H1 (cell line): ENCODE results near the gene TMEM14B. TPM values are rescaled to one million over a fixed set of nuclear protein-coding genes. Genes with fewer than 3 reads are reported as not detected.
A peak's percentile ranks its signal among the peaks of the same experiment; 100 is the strongest.

Experiments used
- CTCF ChIA-PET: fragments of 300-600 bp; sonication (Branson Sonifier 250); formaldehyde crosslinking; loops from one replicate; lab custom pipeline; 2021; ENCODE audit not compliant: partially characterized antibody; lab: Charles Lee
- POLR2A ChIA-PET: fragments of 300-600 bp; sonication (Branson Sonifier 250); formaldehyde crosslinking; loops from one replicate; lab custom pipeline; 2021; ENCODE audit warnings: inconsistent platforms; ENCODE audit not compliant: partially characterized antibody; lab: Charles Lee
- DNase-seq, 2 experiments: peaks; one replicate each; pipeline versions ENCODE4 v3.0.0 to v3.0.0-alpha.2; 2010 to 2022; ENCODE audit warnings: low spot score in 2 of 2, low read depth in 1 of 2, mixed read lengths in 1 of 2
- FAIRE-seq: peaks from 2 replicates; lab custom pipeline; 2011; peaks lifted over from hg19 to GRCh38; lab: Jason Lieb, UNC
- H2AFZ ChIP-seq: 2 replicates; pipeline ENCODE4 v1.8.1; 2012; ENCODE audit warnings: low read length, inconsistent platforms
- H2AK5ac ChIP-seq: 2 replicates; pipeline ENCODE4 v1.6.1; 2013; ENCODE audit warnings: low read depth, low read length
- H2BK120ac ChIP-seq: replicated peaks from 2 replicates; pipeline ENCODE3; 2013; ENCODE audit warnings: low read depth, low read length, inconsistent platforms
- H2BK12ac ChIP-seq: 2 replicates; pipeline ENCODE4 v1.6.1; 2013; ENCODE audit warnings: low read depth, low read length
- H2BK15ac ChIP-seq: 2 replicates; pipeline ENCODE4 v1.6.1; 2013; ENCODE audit warnings: low read length
- H2BK20ac ChIP-seq: 2 replicates; pipeline ENCODE4 v1.6.1; 2013; ENCODE audit warnings: low read length
- H2BK5ac ChIP-seq: 2 replicates; pipeline ENCODE4 v1.6.1; 2013; ENCODE audit warnings: low read depth, low read length
- H3K14ac ChIP-seq: 2 replicates; pipeline ENCODE4 v1.6.1; 2013; ENCODE audit warnings: inconsistent platforms; ENCODE audit not compliant: insufficient read length
- H3K18ac ChIP-seq: 2 replicates; pipeline ENCODE4 v1.6.1; 2013; ENCODE audit warnings: low read length; ENCODE audit errors: extremely low read depth
- H3K23ac ChIP-seq: 2 replicates; pipeline ENCODE4 v1.6.1; 2013; ENCODE audit warnings: inconsistent platforms; ENCODE audit not compliant: insufficient read length
- H3K23me2 ChIP-seq: 2 replicates; pipeline ENCODE4 v1.6.1; 2013; ENCODE audit warnings: low read depth, low read length
- H3K27ac ChIP-seq: 2 replicates; pipeline ENCODE4 v1.6.1; 2011; ENCODE audit warnings: low read depth, low read length, inconsistent platforms
- H3K27me3 ChIP-seq, 4 experiments: replicated peaks in 1 of 4; 1 replicate in 1 of 4; 2 replicates in 3 of 4; pipeline versions ENCODE4 v1.6.1 to v1.8.1; 2011 to 2013; ENCODE audit warnings: low read length in 3 of 4, mild to moderate bottlenecking in 3 of 4, inconsistent platforms in 2 of 4, mixed read lengths in 2 of 4, moderate library complexity in 1 of 4; ENCODE audit not compliant: control insufficient read depth in 3 of 4, insufficient read depth in 3 of 4; ENCODE audit errors: extremely low read depth in 1 of 4
- H3K36me3 ChIP-seq, 4 experiments: 2 replicates each; pipeline versions ENCODE4 v1.6.1 to v1.8.1; 2011 to 2013; ENCODE audit warnings: mild to moderate bottlenecking in 4 of 4, low read length in 3 of 4, moderate library complexity in 2 of 4, control low read depth in 1 of 4, inconsistent platforms in 1 of 4; ENCODE audit not compliant: insufficient read depth in 4 of 4, control insufficient read depth in 2 of 4
- H3K4ac ChIP-seq: replicated peaks from 2 replicates; pipeline ENCODE3; 2013; ENCODE audit warnings: low read length, low read depth, mixed read lengths, inconsistent platforms; ENCODE audit not compliant: insufficient read length
- H3K4me1 ChIP-seq, 4 experiments: replicated peaks in 1 of 4; 1 replicate in 1 of 4; 2 replicates in 3 of 4; pipeline versions ENCODE4 v1.6.1 to v1.8.1; 2011 to 2013; ENCODE audit warnings: low read length in 3 of 4, inconsistent platforms in 2 of 4, mixed read lengths in 1 of 4; ENCODE audit not compliant: insufficient read depth in 4 of 4, control insufficient read depth in 3 of 4
- H3K4me2 ChIP-seq, 2 experiments: 2 replicates each; pipeline versions ENCODE4 v1.6.1 to v1.8.1; 2011 to 2013; ENCODE audit warnings: low read depth in 2 of 2, low read length in 2 of 2, control low read depth in 1 of 2, inconsistent platforms in 1 of 2, mild to moderate bottlenecking in 1 of 2; ENCODE audit not compliant: insufficient read depth in 1 of 2
- H3K4me3 ChIP-seq, 4 experiments: fragments of 200-600, 300-600 bp in 1 of 4; sonication (generic), shearing (Covaris generic), sonication (Bioruptor Twin) in 1 of 4; 2 replicates each; pipeline versions ENCODE4 v1.5.1 to v1.8.1; 2011 to 2016; ENCODE audit warnings: low read length in 4 of 4, low read depth in 3 of 4, control low read depth in 2 of 4, inconsistent platforms in 2 of 4, mild to moderate bottlenecking in 2 of 4, mixed read lengths in 1 of 4, moderate library complexity in 1 of 4; ENCODE audit not compliant: insufficient read depth in 2 of 4; ENCODE audit errors: extremely low read depth in 1 of 4
- H3K56ac ChIP-seq: replicated peaks from 2 replicates; pipeline ENCODE3; 2013; ENCODE audit warnings: low read depth, mild to moderate bottlenecking, mixed read lengths, low read length, inconsistent platforms; ENCODE audit not compliant: insufficient read length
- H3K79me1 ChIP-seq: 2 replicates; pipeline ENCODE4 v1.6.1; 2013; ENCODE audit warnings: low read depth, low read length, control low read depth
- H3K79me2 ChIP-seq, 2 experiments: 2 replicates each; pipeline versions ENCODE4 v1.6.1 to v1.8.1; 2012 to 2013; ENCODE audit warnings: low read length in 2 of 2, mild to moderate bottlenecking in 2 of 2, inconsistent platforms in 1 of 2; ENCODE audit not compliant: insufficient read depth in 2 of 2, control insufficient read depth in 1 of 2
- H3K9ac ChIP-seq, 4 experiments: replicated peaks in 1 of 4; 1 replicate in 1 of 4; 2 replicates in 3 of 4; pipeline versions ENCODE4 v1.6.1 to v1.8.1; 2011 to 2013; ENCODE audit warnings: low read depth in 3 of 4, low read length in 3 of 4, control low read depth in 2 of 4, mild to moderate bottlenecking in 2 of 4, moderate library complexity in 2 of 4, inconsistent platforms in 1 of 4; ENCODE audit errors: extremely low read depth in 1 of 4
- H3K9me3 ChIP-seq, 2 experiments: 2 replicates each; pipeline versions ENCODE4 v1.6.1 to v1.8.1; 2012 to 2013; ENCODE audit warnings: mild to moderate bottlenecking in 2 of 2, moderate library complexity in 2 of 2, control low read depth in 1 of 2, inconsistent platforms in 1 of 2, low read depth in 1 of 2, low read length in 1 of 2, mixed read lengths in 1 of 2; ENCODE audit not compliant: insufficient read depth in 2 of 2
- H4K20me1 ChIP-seq, 2 experiments: replicated peaks in 1 of 2; 2 replicates each; pipeline versions ENCODE3 to v1.8.1; 2011 to 2013; ENCODE audit warnings: inconsistent platforms in 2 of 2, low read length in 2 of 2, mild to moderate bottlenecking in 1 of 2; ENCODE audit not compliant: insufficient read depth in 2 of 2, control insufficient read depth in 1 of 2
- H4K5ac ChIP-seq: 2 replicates; pipeline ENCODE4 v1.6.1; 2013; ENCODE audit warnings: low read length, low read depth, mixed read lengths, inconsistent platforms; ENCODE audit not compliant: insufficient read length
- H4K8ac ChIP-seq: 2 replicates; pipeline ENCODE4 v1.8.0; 2013; ENCODE audit warnings: mild to moderate bottlenecking, moderate library complexity, low read length, inconsistent platforms; ENCODE audit not compliant: insufficient read depth; ENCODE audit errors: extremely low read depth
- H4K91ac ChIP-seq: replicated peaks from 2 replicates; pipeline ENCODE3; 2013; ENCODE audit warnings: low read length, mixed read lengths, inconsistent platforms; ENCODE audit not compliant: insufficient read length
- SIRT6 ChIP-seq: IDR thresholded peaks from one replicate; pipeline ENCODE4 v1.7.1; 2012; ENCODE audit warnings: low read length, inconsistent platforms
- SUZ12 ChIP-seq: fragments of 200-600 bp; sonication (generic); IDR thresholded peaks from 2 replicates; pipeline ENCODE4 v1.6.1; 2012; ENCODE audit warnings: mild to moderate bottlenecking, inconsistent platforms, low read length, moderate library complexity, mixed read lengths
- WGBS, 2 experiments: shearing (Covaris generic) in 1 of 2; methylation state at CpG; one replicate each; pipeline versions ENCODE4 v1.1.6 to v1.1.7; 2013 to 2015; ENCODE audit warnings: low lambda C conversion rate in 2 of 2, mixed read lengths in 2 of 2, inconsistent platforms in 1 of 2, low coverage in 1 of 2, missing lambda C conversion rate in 1 of 2; ENCODE audit not compliant: insufficient replicate concordance in 2 of 2, insufficient coverage in 1 of 2, insufficient read length in 1 of 2; ENCODE audit errors: extremely low coverage in 1 of 2, missing lambda C conversion rate in 1 of 2; 5-methylcytosine and 5-hydroxymethylcytosine counted together
- long read RNA-seq, 2 experiments: library from RNA in 1 of 2; library from capped mRNA in 1 of 2; stranded (forward); transcript quantifications; one replicate each; pipeline ENCODE4 v2.0.0, GENCODE V29; 2021; ENCODE audit warnings: inconsistent platforms in 1 of 2
- polyA minus RNA-seq, 3 experiments: library from RNA; depleted of rRNA, polyadenylated mRNA; stranded (reverse); fragments of >200 nt; gene quantifications; 1 replicate in 2 of 3; 2 replicates in 1 of 3; pipeline ENCODE4 v1.2.3, GENCODE V29; 2011
- polyA plus RNA-seq, 7 experiments: library from polyadenylated mRNA; depleted of rRNA in 3 of 7; stranded (reverse) in 5 of 7; unstranded in 2 of 7; fragments of >200 nt in 5 of 7; fragments of 200-250 nt in 2 of 7; gene quantifications; 1 replicate in 5 of 7; 2 replicates in 1 of 7; 4 replicates in 1 of 7; pipeline versions ENCODE4 v1.2.1 to v1.2.3, GENCODE V29; 2011 to 2013; ENCODE audit warnings: missing spikeins in 2 of 7, mixed read lengths in 2 of 7
- total RNA-seq: library from RNA; stranded (reverse); fragmentation: NEBNext Ultra II Directional; extraction: Animal tissue kit (Norgen Biotek cat#: 25700); gene quantifications from 2 replicates; pipeline ENCODE4 v1.2.1, GENCODE V29; 2021
- TF ChIP-seq, protein P1 (sequence below): IDR thresholded peaks from 2 replicates; pipeline ENCODE4 v1.6.1; 2012; ENCODE audit warnings: low read length, inconsistent platforms

Gene TMEM14B
- total RNA-seq = 83.8 and 84.6 TPM in 2 replicates
- polyA plus RNA-seq (2011; rRNA removed) = 74.4 and 109 TPM in 2 replicates
- 123 TPM for polyA plus RNA-seq (2011; cell fraction: cytosol; rRNA removed)
- polyA plus RNA-seq (2011; cell fraction: nucleus; rRNA removed) = 33.9 TPM
- polyA plus RNA-seq (2012, experiment 1 of 2) = 58.9 to 78.5 TPM (median 65.4 TPM) in 4 replicates
- polyA plus RNA-seq (2012, experiment 2 of 2) = 74.5 TPM
- polyA plus RNA-seq (2013, experiment 1 of 2) = 128 TPM
- 143 TPM for polyA plus RNA-seq (2013, experiment 2 of 2)
- polyA minus RNA-seq (2011; rRNA and poly(A)+ RNA removed) = 41.8 and 44.3 TPM in 2 replicates
- polyA minus RNA-seq (2011; cell fraction: cytosol; rRNA and poly(A)+ RNA removed) = 20.8 TPM
- polyA minus RNA-seq (2011; cell fraction: nucleus; rRNA and poly(A)+ RNA removed) = 51.4 TPM
- long read RNA-seq, experiment 1, transcript TMEM14B-202 (6 exons, 975 nt) = major isoform, 105 of 160 reads
- long read RNA-seq, experiment 1, transcript TMEM14B-201 (5 exons, 787 nt) = minor isoform, 5 of 160 reads
- long read RNA-seq, experiment 1, partial matches to known transcripts = 26 of 160 reads
- long read RNA-seq, experiment 1, other reads (novel, unspliced or antisense) = 19 of 160 reads
- long read RNA-seq, experiment 2, transcript TMEM14B-202 (6 exons, 975 nt) = major isoform, 308 of 355 reads
- long read RNA-seq, experiment 2, transcript TMEM14B-201 (5 exons, 787 nt) = minor isoform, 19 of 355 reads
- long read RNA-seq, experiment 2, partial matches to known transcripts = 4 of 355 reads
- long read RNA-seq, experiment 2, other reads (novel, unspliced or antisense) = 19 of 355 reads

DNA sequence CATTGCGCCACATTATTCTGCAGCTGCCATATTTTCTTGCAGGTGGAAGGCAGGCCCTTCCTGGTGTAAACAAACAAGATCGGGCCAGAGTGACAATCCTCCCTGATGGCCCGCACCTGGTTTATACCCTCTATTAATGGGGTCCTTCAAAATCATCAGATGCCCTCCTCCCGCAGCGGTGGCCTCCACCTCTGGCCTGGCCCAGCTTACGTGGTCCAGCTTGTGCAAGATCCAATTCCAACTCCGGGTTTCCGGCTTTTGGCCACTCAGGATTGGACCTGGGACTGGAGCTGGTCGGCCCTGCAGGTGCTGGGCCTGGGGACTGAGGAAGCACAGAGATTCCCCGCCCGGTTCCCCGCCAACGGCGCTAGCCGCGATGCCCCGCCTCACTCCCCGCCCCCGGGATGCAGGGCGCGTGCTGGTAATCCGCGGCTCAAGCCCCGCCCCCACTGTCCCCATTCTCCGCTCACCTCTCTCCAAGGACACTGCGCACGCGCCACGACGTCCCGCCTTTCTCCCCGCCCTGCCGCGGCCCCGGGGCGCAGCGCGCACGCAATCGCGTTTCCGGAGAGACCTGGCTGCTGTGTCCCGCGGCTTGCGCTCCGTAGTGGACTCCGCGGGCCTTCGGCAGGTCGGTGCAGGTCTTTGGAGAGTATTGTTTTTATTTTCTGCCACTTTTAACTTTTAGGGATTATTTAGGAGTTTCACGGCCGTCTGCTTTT is at the start of gene TMEM14B:
TMEM14B (plus strand) TSS at position 555 of the 722 bp plus-strand sequence. CDS start 1,441 bp downstream, outside the sequence.
- Histone ChIP-seq H3K4me1 (peaks cover 0 to 8% (median 1%) of the 10 kb centered on the region in 4 experiments; a peak in 2 of 7 replicates), H3K23me2 (peaks cover 4% of the 10 kb centered on the region; the same call in 1 of the 2 replicates), H2AFZ (peak within 1 kb of the TSS; percentile 76), H3K27me3 (no peaks in the 10 kb centered on the region; a peak in 1 of 7 replicates), H3K23ac (no peak within 1 kb of the TSS), H2BK12ac (no peak within 1 kb of the TSS), H3K14ac (no peak within 1 kb of the TSS), H4K20me1 (peaks cover 6 to 9% of the 10 kb centered on the region in 2 experiments), H3K27ac (peak within 1 kb of the TSS; percentile 21; the same call in 1 of the 2 replicates), H3K4ac (no peak within 1 kb of the TSS), H3K56ac (no peak within 1 kb of the TSS), H2BK5ac (peak within 1 kb of the TSS; percentile 2; the same call in 1 of the 2 replicates), H2AK5ac (no peak within 1 kb of the TSS), H3K9me3 (no peaks in the 10 kb centered on the region), H4K5ac (peak within 1 kb of the TSS; percentile 72), H3K79me1 (peaks cover 5% of the 10 kb centered on the region), H3K18ac (peak within 1 kb of the TSS; percentile 41; the same call in 1 of the 2 replicates), H3K9ac (peak within 1 kb of the TSS; percentile 81 to 89 (median 84)), H3K4me3 (peak within 1 kb of the TSS; percentile 54 to 91 (median 84)), H2BK120ac (no peak within 1 kb of the TSS), H2BK15ac (no peak within 1 kb of the TSS; the same call in 1 of the 2 replicates), H3K4me2 (peak within 1 kb of the TSS; percentile 72 to 77), H2BK20ac (no peak within 1 kb of the TSS), H3K79me2 (peaks cover 9 to 44% of the 10 kb centered on the region in 2 experiments), H4K91ac (no peak within 1 kb of the TSS), H3K36me3 (peaks cover 8 to 21% (median 15%) of the 10 kb centered on the region in 4 experiments; a peak in 7 of 8 replicates), H4K8ac (peak within 1 kb of the TSS; percentile 89)
- DNase-seq (peak; percentile 95 to 100), FAIRE-seq (no peak)
- ChIA-PET POLR2A (interaction anchor here (0.9 to 4.0 kb wide), 8 partner anchors 9 to 226 kb away, joined by 3 to 39 read pairs (median 8); partner anchors contain the start of genes GCNT2 and TMEM14C), CTCF (interaction anchor here (1.0 to 4.8 kb wide), 9 partner anchors 11 to 282 kb away, joined by 3 to 32 read pairs (median 5); partner anchors contain the start of gene TMEM14C)
- 6% methylated on average over 40 of the region's 52 CpGs; no CpG with 5 or more reads in 1 of the 2 experiments for WGBS, 2 experiments
- TF ChIP-seq, protein P1, sequence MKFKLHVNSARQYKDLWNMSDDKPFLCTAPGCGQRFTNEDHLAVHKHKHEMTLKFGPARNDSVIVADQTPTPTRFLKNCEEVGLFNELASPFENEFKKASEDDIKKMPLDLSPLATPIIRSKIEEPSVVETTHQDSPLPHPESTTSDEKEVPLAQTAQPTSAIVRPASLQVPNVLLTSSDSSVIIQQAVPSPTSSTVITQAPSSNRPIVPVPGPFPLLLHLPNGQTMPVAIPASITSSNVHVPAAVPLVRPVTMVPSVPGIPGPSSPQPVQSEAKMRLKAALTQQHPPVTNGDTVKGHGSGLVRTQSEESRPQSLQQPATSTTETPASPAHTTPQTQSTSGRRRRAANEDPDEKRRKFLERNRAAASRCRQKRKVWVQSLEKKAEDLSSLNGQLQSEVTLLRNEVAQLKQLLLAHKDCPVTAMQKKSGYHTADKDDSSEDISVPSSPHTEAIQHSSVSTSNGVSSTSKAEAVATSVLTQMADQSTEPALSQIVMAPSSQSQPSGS = no peak
- TF ChIP-seq SUZ12 (no peak), SIRT6 (no peak)
